ENCODE measurements around the gene RRAD. TPM values are rescaled to one million over a fixed set of nuclear protein-coding genes. Genes with fewer than 3 reads are reported as not detected.
A peak's percentile ranks its signal among the peaks of the same experiment; 100 is the strongest.

Gene RRAD
- total RNA-seq, 1 donor from 2014 or later, result 40.2 TPM

- no peak overlapping the region for H3K4me3 ChIP-seq (ENCODE audit: low read depth, low read length)
- DNase-seq (ENCODE audit: low read depth), result no peak
- no peak for TF ChIP-seq CTCF (conservative IDR thresholded peaks at IDR 0.05; ENCODE audit: low read depth, low read length)
Observed at GRCh38 chr16:66931665-66932064, 6.3 kb upstream of the RRAD start.

- DNase-seq (ENCODE audit: low read depth), result peak; percentile 82
- TF ChIP-seq CTCF (conservative IDR thresholded peaks at IDR 0.05; ENCODE audit: low read depth, low read length), result no peak
Observed at GRCh38 chr16:66930189-66930588, 4.9 kb upstream of the RRAD start.

GRCh38 chr16:66928702-66929388, 3.5 kb upstream of the RRAD start:
- DNase-seq (ENCODE audit: low read depth), result no peak
- TF ChIP-seq CTCF (conservative IDR thresholded peaks at IDR 0.05; ENCODE audit: low read depth, low read length), result peak; percentile 69

More at GRCh38 chr16:66930189-66930588, 4.9 kb upstream of the RRAD start:
- H3K4me3 ChIP-seq (ENCODE audit: low read depth, low read length), result no peak overlapping the region

GRCh38 chr16:66927918-66928649, 2.7 kb upstream of the RRAD start:
- DNase-seq (ENCODE audit: low read depth), result no peak
- H3K4me3 ChIP-seq (ENCODE audit: low read depth, low read length), result no peak overlapping the region
- TF ChIP-seq CTCF (conservative IDR thresholded peaks at IDR 0.05; ENCODE audit: low read depth, low read length), result no peak

More at GRCh38 chr16:66928702-66929388, 3.5 kb upstream of the RRAD start:
- no peak overlapping the region for H3K4me3 ChIP-seq (ENCODE audit: low read depth, low read length)

- no peak overlapping the region for H3K4me3 ChIP-seq (ENCODE audit: low read depth, low read length)
- DNase-seq (ENCODE audit: low read depth), result peak; percentile 83
- peak; percentile 20 for TF ChIP-seq CTCF (conservative IDR thresholded peaks at IDR 0.05; ENCODE audit: low read depth, low read length)
Observed at GRCh38 chr16:66926961-66927436, 1.7 kb upstream of the RRAD start.

GRCh38 chr16:66926171-66926947, 1.0 kb upstream of the RRAD start:
- H3K4me3 ChIP-seq (ENCODE audit: low read depth, low read length), result no peak overlapping the region
- no peak for DNase-seq (ENCODE audit: low read depth)
- no peak for TF ChIP-seq CTCF (conservative IDR thresholded peaks at IDR 0.05; ENCODE audit: low read depth, low read length)
